Type B pancreatic cell (in vitro differentiated cells): ENCODE data around the gene NLRP3. TPM values are rescaled to one million over a fixed set of nuclear protein-coding genes. Genes with fewer than 3 reads are reported as not detected.
"Not testable (repeated sequence)": the region's sequence is repeated elsewhere in the genome, so short reads cannot be mapped to it uniquely, and the experiment has no call there.

Experiments
- DNase-seq: peaks from one replicate; pipeline ENCODE4 v3.0.0; 2021; ENCODE audit warnings: mixed read lengths; ENCODE audit not compliant: unreplicated experiment; ENCODE audit errors: extremely low spot score
- H3K27ac Mint-ChIP-seq: 2 replicates; pipeline ENCODE4 v1.8.0; 2021; ENCODE audit warnings: mild to moderate bottlenecking, mixed read lengths
- H3K27me3 Mint-ChIP-seq: 2 replicates; pipeline ENCODE4 v1.8.0; 2021; ENCODE audit warnings: mixed read lengths
- H3K36me3 Mint-ChIP-seq: 2 replicates; pipeline ENCODE4 v1.8.0; 2021; ENCODE audit warnings: mixed read lengths
- H3K4me1 Mint-ChIP-seq: one replicate; pipeline ENCODE4 v1.8.0; 2021; ENCODE audit warnings: mixed read lengths; ENCODE audit not compliant: unreplicated experiment
- H3K4me3 Mint-ChIP-seq: 2 replicates; pipeline ENCODE4 v1.8.0; 2021; ENCODE audit warnings: mild to moderate bottlenecking, mixed read lengths
- H3K9me3 Mint-ChIP-seq: 2 replicates; pipeline ENCODE4 v1.8.0; 2021; ENCODE audit warnings: mixed read lengths
- CTCF ChIP-seq: fragments of 200-600 bp; sonication (generic); conservative IDR thresholded peaks from 2 replicates; pipeline ENCODE4 v1.5.0; 2021; ENCODE audit warnings: antibody characterized with exemption, mild to moderate bottlenecking
- total RNA-seq: library from RNA; stranded (reverse); gene quantifications from 2 replicates; pipeline ENCODE4 v1.2.1, GENCODE V29; 2021; ENCODE audit warnings: low replicate concordance

The NLRP3 gene
- total RNA-seq, 1 donor from 2014 or later, result not detected

- TF ChIP-seq CTCF, result no peak
- no peak for DNase-seq
- peaks cover 4% of the 10 kb centered on the region for H3K9me3 Mint-ChIP-seq
- H3K36me3 Mint-ChIP-seq, result no peaks in the 10 kb centered on the region
- H3K27ac Mint-ChIP-seq, result no peak overlapping the region
- H3K4me1 Mint-ChIP-seq, result peaks cover 8% of the 10 kb centered on the region
- H3K4me3 Mint-ChIP-seq, result no peak overlapping the region
- peaks cover 26% of the 10 kb centered on the region for H3K27me3 Mint-ChIP-seq
Observed at GRCh38 chr1:247370786-247371732, 44.9 kb upstream of the NLRP3 start.

GRCh38 chr1:247371801-247372259, 44.1 kb upstream of the NLRP3 start:
- Mint-ChIP-seq H3K4me1 (peaks cover 8% of the 10 kb centered on the region), H3K27ac (no peak overlapping the region), H3K36me3 (no peaks in the 10 kb centered on the region), H3K9me3 (peaks cover 4% of the 10 kb centered on the region), H3K4me3 (no peak overlapping the region), H3K27me3 (peaks cover 33% of the 10 kb centered on the region)
- TF ChIP-seq CTCF, result no peak
- no peak for DNase-seq

- DNase-seq, result no peak
- peaks cover 4% of the 10 kb centered on the region for H3K9me3 Mint-ChIP-seq
- peak; percentile 69 for TF ChIP-seq CTCF
- no peaks in the 10 kb centered on the region for H3K36me3 Mint-ChIP-seq
- no peak overlapping the region for H3K4me3 Mint-ChIP-seq
- peaks cover 46% of the 10 kb centered on the region for H3K27me3 Mint-ChIP-seq
- H3K27ac Mint-ChIP-seq, result no peak overlapping the region
- peaks cover 12% of the 10 kb centered on the region for H3K4me1 Mint-ChIP-seq
Observed at GRCh38 chr1:247373721-247374141, 42.2 kb upstream of the NLRP3 start.

- not testable (repeated sequence) for H3K4me3 Mint-ChIP-seq, H3K36me3 Mint-ChIP-seq, DNase-seq, H3K4me1 Mint-ChIP-seq, H3K9me3 Mint-ChIP-seq, H3K27ac Mint-ChIP-seq
- peaks cover 46% of the 10 kb centered on the region for H3K27me3 Mint-ChIP-seq
Observed at GRCh38 chr1:247374651-247375334, 41.2 kb upstream of the NLRP3 start.

- Mint-ChIP-seq H3K4me3 (no peak overlapping the region), H3K27me3 (peaks cover 46% of the 10 kb centered on the region), H3K4me1 (peaks cover 8% of the 10 kb centered on the region), H3K9me3 (peaks cover 4% of the 10 kb centered on the region), H3K36me3 (no peaks in the 10 kb centered on the region), H3K27ac (no peak overlapping the region)
- no peak for TF ChIP-seq CTCF
- no peak for DNase-seq
Observed at GRCh38 chr1:247375747-247376146, 40.2 kb upstream of the NLRP3 start.

GRCh38 chr1:247376659-247377058, 39.3 kb upstream of the NLRP3 start:
- Mint-ChIP-seq H3K27me3 (peaks cover 46% of the 10 kb centered on the region), H3K4me1 (peaks cover 8% of the 10 kb centered on the region), H3K4me3 (no peak overlapping the region), H3K27ac (no peak overlapping the region), H3K36me3 (no peaks in the 10 kb centered on the region), H3K9me3 (peaks cover 4% of the 10 kb centered on the region)
- DNase-seq, result no peak
- TF ChIP-seq CTCF, result no peak

GRCh38 chr1:247377656-247378055, 38.3 kb upstream of the NLRP3 start:
- H3K27me3 Mint-ChIP-seq, result peaks cover 44% of the 10 kb centered on the region
- not testable (repeated sequence) for H3K36me3 Mint-ChIP-seq, H3K9me3 Mint-ChIP-seq, H3K4me3 Mint-ChIP-seq, H3K27ac Mint-ChIP-seq, DNase-seq, H3K4me1 Mint-ChIP-seq
